HG02981 (cell line): ENCODE results near the gene ZC2HC1B.
"Not testable (repeated sequence)": the region's sequence is repeated elsewhere in the genome, so short reads cannot be mapped to it uniquely, and the experiment has no call there.

Experiments
- ATAC-seq: cut with Tn5 transposase; IDR thresholded peaks from one replicate; pipeline ENCODE4 v1.9.1; 2021; ENCODE audit warnings: mild to moderate bottlenecking, moderate library complexity; ENCODE audit not compliant: unreplicated experiment

ZC2HC1B gene

DNA sequence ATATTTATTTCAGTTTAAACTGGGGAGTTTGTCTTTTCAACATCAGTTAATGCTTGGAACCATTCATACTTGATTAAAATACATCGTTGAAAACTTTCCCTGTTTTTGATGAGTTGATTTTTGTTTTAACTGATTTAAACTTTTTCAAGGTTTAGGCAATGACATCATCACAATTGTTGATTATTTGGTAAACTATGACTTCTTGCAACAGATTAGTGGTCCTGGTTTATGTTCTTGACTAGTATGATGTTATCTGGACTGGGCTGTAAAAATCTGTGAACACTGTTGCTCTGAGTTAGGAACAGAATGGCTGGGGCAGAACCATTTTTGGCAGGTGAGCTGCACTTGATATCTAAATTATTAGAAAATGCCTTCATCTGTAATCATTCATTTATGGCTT, at the start of gene ZC2HC1B:
Gene ZC2HC1B, plus strand, starts transcription at position 241 of the 400 bp plus-strand sequence. Its CDS starts 66 bp downstream, at position 307.
- no peak for ATAC-seq

- no peak for ATAC-seq
These were observed 46.7 kb upstream of the ZC2HC1B start for GRCh38 chr6:143817621-143818020.

DNA sequence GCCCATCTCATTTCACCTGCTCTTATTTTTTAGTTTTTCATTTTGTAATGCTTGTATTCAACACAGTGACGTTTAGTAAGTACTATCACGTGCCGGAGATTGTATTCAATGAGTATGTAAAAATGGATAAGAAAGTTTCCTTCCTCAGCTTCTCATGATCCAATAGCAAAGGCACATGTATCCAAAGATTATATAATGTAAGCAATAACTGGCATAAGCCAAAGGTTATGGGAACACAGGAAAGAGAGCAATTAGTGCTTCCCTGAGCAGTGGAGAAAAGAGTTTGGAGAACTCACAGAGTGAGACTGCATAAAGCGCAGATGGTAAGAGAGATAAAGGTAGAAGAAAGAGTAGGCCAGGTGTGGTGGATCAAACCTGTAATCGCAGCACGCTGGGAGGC, 42.9 kb upstream of the ZC2HC1B start:
- no peak for ATAC-seq

GRCh38 chr6:143822584-143823024, 41.7 kb upstream of the ZC2HC1B start:
- no peak for ATAC-seq

GRCh38 chr6:143823548-143823947, 40.7 kb upstream of the ZC2HC1B start:
- ATAC-seq, result no peak

GRCh38 chr6:143828572-143828971, 35.7 kb upstream of the ZC2HC1B start:
- no peak for ATAC-seq

- no peak for ATAC-seq
These were observed 28.1 kb upstream of the ZC2HC1B start for GRCh38 chr6:143836150-143836549.

DNA sequence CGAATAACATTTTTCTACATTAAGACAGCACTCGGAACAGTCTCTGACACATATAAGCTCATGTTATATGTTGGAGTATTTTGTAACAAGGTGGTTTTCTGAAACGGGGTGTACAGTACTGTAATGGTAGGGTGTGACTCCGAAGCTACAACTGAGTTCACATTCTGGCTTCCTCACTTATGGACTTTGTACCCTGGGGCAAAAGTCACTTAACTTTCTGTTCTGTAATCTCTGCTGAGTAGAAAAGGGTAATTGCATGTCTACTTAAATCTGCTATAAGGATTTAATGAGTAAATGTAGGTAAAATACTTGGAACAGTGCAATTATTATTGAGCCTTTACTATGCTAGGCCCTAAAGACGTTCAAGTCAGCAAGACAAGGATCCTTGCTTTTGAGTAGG, 25.9 kb upstream of the ZC2HC1B start:
- ATAC-seq, result no peak

GRCh38 chr6:143839196-143839595, 25.1 kb upstream of the ZC2HC1B start:
- ATAC-seq, result no peak

DNA sequence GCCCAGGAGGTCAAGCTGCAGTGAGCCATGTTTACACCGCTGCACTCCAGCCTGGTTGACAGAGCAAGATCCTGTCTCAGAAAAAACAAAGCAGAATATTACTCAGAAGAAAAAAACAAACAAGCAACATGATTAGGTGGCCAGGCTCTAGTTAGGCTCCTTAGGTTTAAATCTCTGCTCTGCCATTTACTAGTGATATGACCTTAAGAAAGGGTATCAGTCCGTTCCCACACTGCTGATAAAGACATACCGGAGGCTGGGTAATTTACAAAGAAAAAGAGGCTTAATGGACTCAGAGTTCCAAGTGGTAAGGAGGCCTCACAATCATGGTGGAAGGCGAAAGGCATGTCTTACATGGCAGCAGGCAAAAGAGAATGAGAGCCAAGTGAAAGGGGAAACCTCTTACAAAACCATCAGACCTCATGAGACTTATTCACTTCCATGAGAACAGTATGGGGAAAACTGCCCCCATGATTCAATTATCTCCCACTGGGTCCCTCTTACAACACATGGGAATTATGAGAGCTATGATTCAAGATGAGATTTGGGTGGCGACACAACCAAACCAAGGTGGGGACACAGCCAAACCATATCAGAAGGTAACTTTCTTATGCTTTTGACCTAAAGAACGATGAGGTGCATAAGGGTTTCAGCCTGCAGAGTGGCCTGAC, 23.5 kb upstream of the ZC2HC1B start:
- no peak for ATAC-seq

GRCh38 chr6:143842461-143842901, 21.8 kb upstream of the ZC2HC1B start:
- ATAC-seq, result no peak

GRCh38 chr6:143842902-143843676, 21.2 kb upstream of the ZC2HC1B start, which contains the start of gene LTV1:
Gene LTV1, plus strand, starts transcription at chr6:143843338. Its CDS starts 140 bp downstream, at chr6:143843478.
- ATAC-seq, result peak; percentile 99

DNA sequence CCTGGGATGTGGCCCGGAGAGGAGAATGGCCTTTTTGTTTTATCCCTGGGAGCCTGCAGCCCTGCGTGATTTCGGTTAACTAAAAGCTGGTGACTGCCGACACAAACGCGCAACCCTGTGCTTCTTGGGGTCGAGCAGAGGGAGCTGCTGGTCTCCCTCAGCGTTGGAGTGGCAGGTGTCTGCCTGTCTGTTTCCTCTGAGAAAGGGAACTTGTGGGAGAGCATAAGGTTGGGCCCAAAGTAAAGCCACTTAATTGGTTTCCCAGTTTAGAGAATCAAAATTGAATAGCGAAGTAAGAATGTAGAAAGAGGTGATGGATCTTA, 20.6 kb upstream of the ZC2HC1B start:
- peak; percentile 12 for ATAC-seq

GRCh38 chr6:143844006-143844405, 20.3 kb upstream of the ZC2HC1B start:
- no peak for ATAC-seq

DNA sequence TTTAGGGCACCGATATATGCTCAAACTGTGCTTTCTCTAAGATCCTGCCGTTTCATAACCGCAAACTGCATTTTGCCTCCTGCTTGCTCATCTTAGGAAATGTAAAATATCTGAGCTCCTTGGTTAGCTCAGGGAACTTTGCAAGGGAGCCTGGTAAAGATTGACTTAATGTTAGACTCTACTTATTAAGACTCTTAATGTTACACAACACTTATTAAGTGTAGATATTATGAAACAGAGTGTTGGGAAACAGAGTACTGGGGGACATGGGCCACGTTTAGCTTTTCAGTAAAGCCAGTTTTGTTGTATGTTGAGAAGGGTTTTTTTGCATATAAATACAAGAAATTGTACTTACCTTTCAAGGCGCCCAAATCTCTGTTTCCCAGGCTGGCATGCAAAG, 19.2 kb upstream of the ZC2HC1B start:
- no peak for ATAC-seq

DNA sequence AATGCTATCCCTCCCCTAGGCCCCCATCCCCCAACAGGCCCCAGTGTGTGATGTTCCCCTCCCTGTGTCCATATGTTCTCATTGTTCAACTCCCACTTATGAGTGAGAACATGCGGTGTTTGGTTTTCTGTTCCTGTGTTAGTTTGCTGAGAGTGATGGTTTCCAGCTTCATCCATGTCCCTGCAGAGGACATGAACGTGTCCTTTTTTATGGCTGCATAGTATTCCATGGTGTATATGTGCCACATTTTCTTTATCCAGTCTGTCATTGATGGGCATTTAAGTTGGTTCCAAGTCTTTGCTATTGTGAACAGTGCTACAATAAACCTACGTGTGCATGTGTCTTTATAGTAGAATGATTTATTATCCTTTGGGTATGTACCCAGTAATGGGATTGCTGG, 12.6 kb upstream of the ZC2HC1B start:
- ATAC-seq, result not testable (repeated sequence)

GRCh38 chr6:143855057-143855456, 9.2 kb upstream of the ZC2HC1B start:
- ATAC-seq, result not testable (repeated sequence)

- not testable (repeated sequence) for ATAC-seq
These were observed 7.5 kb upstream of the ZC2HC1B start for GRCh38 chr6:143856762-143857161.

DNA sequence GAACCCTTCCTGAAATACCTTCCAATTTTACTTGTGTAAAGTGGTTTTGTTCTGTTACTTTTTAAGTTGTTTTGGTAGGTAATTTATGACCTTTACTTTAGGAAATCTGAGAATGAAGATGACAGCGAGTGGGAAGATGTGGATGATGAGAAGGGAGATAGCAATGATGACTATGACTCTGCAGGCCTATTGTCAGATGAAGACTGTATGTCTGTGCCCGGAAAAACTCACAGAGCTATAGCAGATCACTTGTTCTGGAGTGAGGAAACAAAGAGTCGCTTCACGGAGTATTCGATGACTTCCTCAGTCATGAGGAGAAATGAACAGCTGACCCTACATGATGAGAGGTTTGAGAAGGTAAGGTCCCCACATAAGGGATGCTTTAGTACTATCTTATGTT, 6.6 kb upstream of the ZC2HC1B start:
- no peak for ATAC-seq

- no peak for ATAC-seq
These were observed 4.2 kb upstream of the ZC2HC1B start for GRCh38 chr6:143859891-143860660.

DNA sequence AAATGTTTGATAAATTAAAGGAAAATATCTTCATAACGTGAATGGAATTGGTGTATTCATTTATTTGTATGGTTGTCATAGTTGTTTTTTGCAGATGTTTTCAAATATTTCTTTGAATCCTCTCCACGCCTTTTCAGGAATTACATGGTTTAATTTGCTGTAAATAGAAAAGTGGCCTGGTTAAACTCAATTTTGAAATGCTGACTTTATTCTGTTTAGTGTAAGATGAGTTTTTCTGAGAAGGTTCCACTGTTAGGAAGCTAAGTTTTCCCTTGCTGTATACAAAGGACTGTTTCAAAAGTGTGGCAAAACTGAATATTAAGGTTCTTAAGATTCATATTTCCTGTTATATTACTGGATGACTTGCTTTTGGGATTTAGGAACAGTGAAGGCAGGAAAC, 503 bp upstream of the ZC2HC1B start:
- no peak for ATAC-seq
